Nephron progenitor cell (in vitro differentiated cells): ENCODE results near the gene FUT7.

ENCODE experiments used
- DNase-seq: peaks from one replicate; pipeline ENCODE4 v3.0.0; 2021
- H3K27ac Mint-ChIP-seq: 2 replicates; pipeline ENCODE4 v1.8.0; 2021; ENCODE audit warnings: mild to moderate bottlenecking, moderate library complexity, mixed read lengths
- H3K27me3 Mint-ChIP-seq: 2 replicates; pipeline ENCODE4 v1.8.0; 2021; ENCODE audit warnings: mild to moderate bottlenecking, low read depth, mixed read lengths; ENCODE audit not compliant: poor library complexity
- H3K36me3 Mint-ChIP-seq: 2 replicates; pipeline ENCODE4 v1.8.0; 2021; ENCODE audit warnings: low read depth, mixed read lengths
- H3K4me1 Mint-ChIP-seq: 2 replicates; pipeline ENCODE4 v1.8.0; 2021; ENCODE audit warnings: mixed read lengths
- H3K4me3 Mint-ChIP-seq: 2 replicates; pipeline ENCODE4 v1.8.0; 2021; ENCODE audit warnings: mild to moderate bottlenecking, moderate library complexity, mixed read lengths
- H3K9me3 Mint-ChIP-seq: 2 replicates; pipeline ENCODE4 v1.8.0; 2021; ENCODE audit warnings: mild to moderate bottlenecking, moderate library complexity, mixed read lengths
- TF ChIP-seq, protein P1 (sequence below): fragments of 200-600 bp; sonication (generic); IDR thresholded peaks from 2 replicates; pipeline ENCODE4 v1.5.0; 2021; ENCODE audit warnings: antibody characterized with exemption

The FUT7 gene

DNA sequence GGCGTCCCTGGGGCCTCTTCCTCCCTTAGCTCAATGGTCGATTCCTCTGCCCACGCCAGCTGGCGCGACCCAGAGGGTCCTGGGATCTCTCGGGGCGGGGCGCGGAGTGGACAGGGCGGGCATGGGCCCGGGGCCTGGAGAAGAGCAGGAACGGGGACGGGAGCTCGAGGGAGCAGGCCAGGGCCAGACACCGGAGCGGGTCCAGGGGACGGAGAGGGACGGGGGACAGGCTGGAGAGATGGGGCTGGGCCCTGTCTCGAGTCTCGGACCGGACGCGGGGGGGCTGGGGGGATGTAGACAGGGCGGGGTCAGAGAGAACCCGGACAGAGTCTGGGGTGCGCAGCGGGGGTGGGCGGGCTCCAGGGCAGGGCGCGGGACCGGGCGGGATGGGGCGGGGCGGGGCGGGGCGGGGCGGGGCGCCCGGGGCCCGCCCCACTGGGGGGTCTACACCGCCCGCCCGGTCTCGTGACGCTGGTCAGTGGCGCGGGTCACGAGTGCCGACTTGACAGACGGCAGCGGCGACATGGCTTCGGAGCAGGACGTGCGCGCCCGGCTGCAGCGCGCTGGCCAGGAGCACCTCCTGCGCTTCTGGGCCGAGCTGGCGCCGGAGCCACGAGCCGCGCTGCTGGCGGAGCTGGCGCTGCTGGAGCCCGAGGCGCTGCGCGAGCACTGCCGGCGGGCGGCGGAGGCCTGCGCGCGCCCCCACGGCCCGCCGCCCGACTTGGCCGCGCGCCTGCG, 45.3 kb upstream of the FUT7 start, which contains the start of gene UAP1L1:
TSS of gene UAP1L1 (plus strand) at position 508 of the 738 bp plus-strand sequence. CDS start at position 524, 16 bp downstream.
- DNase-seq: peak; percentile 61
- TF ChIP-seq, protein P1, sequence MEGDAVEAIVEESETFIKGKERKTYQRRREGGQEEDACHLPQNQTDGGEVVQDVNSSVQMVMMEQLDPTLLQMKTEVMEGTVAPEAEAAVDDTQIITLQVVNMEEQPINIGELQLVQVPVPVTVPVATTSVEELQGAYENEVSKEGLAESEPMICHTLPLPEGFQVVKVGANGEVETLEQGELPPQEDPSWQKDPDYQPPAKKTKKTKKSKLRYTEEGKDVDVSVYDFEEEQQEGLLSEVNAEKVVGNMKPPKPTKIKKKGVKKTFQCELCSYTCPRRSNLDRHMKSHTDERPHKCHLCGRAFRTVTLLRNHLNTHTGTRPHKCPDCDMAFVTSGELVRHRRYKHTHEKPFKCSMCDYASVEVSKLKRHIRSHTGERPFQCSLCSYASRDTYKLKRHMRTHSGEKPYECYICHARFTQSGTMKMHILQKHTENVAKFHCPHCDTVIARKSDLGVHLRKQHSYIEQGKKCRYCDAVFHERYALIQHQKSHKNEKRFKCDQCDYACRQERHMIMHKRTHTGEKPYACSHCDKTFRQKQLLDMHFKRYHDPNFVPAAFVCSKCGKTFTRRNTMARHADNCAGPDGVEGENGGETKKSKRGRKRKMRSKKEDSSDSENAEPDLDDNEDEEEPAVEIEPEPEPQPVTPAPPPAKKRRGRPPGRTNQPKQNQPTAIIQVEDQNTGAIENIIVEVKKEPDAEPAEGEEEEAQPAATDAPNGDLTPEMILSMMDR: no peak
- H3K27me3 Mint-ChIP-seq: peaks cover 88% of the 10 kb centered on the region
- no peaks in the 10 kb centered on the region for H3K36me3 Mint-ChIP-seq
- H3K4me3 Mint-ChIP-seq: peak within 1 kb of the TSS; percentile 71
- peaks cover 10% of the 10 kb centered on the region for H3K4me1 Mint-ChIP-seq
- no peaks in the 10 kb centered on the region for H3K9me3 Mint-ChIP-seq
- H3K27ac Mint-ChIP-seq: no peak within 1 kb of the TSS

- H3K36me3 Mint-ChIP-seq: no peaks in the 10 kb centered on the region
- H3K27me3 Mint-ChIP-seq: peaks cover 83% of the 10 kb centered on the region
- peak overlapping the region; percentile 66 for H3K4me3 Mint-ChIP-seq
- H3K4me1 Mint-ChIP-seq: peaks cover 10% of the 10 kb centered on the region
- H3K9me3 Mint-ChIP-seq: no peaks in the 10 kb centered on the region
- TF ChIP-seq, protein P1: no peak
- no peak overlapping the region for H3K27ac Mint-ChIP-seq
- DNase-seq: no peak
Observed at GRCh38 chr9:137076636-137077009, 44.7 kb upstream of the FUT7 start.

DNA sequence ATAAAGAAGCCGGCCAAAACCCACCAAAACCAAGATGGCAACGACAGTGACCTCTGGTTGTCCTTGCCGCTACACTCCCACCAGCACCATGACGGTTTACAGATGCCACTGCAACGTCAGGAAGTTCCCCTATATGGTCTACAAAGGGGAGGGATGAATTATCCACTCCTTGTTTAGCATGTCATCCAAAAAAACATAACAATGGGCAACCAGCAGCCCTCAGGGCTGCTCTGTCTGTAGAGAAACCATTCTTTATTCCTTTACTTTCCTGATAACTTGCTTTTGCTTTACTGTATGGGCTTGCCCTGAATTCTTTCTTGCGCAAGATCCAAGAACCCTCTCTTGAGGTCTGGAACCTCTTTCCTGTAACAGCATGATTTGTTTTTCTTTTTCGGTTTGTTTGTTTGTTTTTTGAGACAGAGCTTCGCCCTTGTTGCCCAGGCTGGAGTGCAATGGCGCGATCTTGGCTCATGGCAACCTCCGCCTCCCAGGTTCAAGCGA, 43.4 kb upstream of the FUT7 start:
- no peak overlapping the region for H3K4me3 Mint-ChIP-seq
- H3K9me3 Mint-ChIP-seq: no peaks in the 10 kb centered on the region
- peaks cover 70% of the 10 kb centered on the region for H3K27me3 Mint-ChIP-seq
- no peak overlapping the region for H3K27ac Mint-ChIP-seq
- TF ChIP-seq, protein P1: no peak
- H3K4me1 Mint-ChIP-seq: peaks cover 20% of the 10 kb centered on the region
- DNase-seq: no peak
- H3K36me3 Mint-ChIP-seq: no peaks in the 10 kb centered on the region

GRCh38 chr9:137074657-137075274, 42.9 kb upstream of the FUT7 start:
- no peak overlapping the region for H3K4me3 Mint-ChIP-seq

DNA sequence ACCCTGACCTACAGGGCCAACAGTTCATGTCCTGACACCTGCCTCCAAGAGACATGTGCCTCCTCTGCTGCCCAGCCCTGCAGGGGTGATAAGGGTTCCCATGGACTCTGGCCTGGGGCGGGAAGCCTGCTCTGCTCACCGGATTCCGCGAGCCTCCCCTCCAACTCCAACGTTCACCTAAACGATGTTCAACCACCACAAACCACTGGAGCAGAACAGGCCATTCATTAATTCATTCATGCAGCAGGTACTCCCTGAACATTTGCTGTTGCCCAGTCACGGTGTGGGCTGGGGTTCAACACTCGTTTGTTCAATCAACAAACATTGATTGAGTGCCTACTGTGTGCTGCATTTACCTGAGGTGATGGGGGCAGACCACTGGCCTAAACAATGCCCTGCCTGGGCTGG, 42.1 kb upstream of the FUT7 start:
- no peak overlapping the region for H3K27ac Mint-ChIP-seq
- peaks cover 20% of the 10 kb centered on the region for H3K4me1 Mint-ChIP-seq
- TF ChIP-seq, protein P1: no peak
- H3K27me3 Mint-ChIP-seq: peaks cover 56% of the 10 kb centered on the region
- H3K36me3 Mint-ChIP-seq: no peaks in the 10 kb centered on the region
- DNase-seq: no peak
- H3K4me3 Mint-ChIP-seq: no peak overlapping the region
- no peaks in the 10 kb centered on the region for H3K9me3 Mint-ChIP-seq

More at GRCh38 chr9:137074657-137075274, 42.9 kb upstream of the FUT7 start:
- Mint-ChIP-seq H3K27me3 (peaks cover 64% of the 10 kb centered on the region), H3K27ac (no peak overlapping the region), H3K36me3 (no peaks in the 10 kb centered on the region), H3K4me1 (peaks cover 20% of the 10 kb centered on the region), H3K9me3 (no peaks in the 10 kb centered on the region)
- DNase-seq: no peak
- TF ChIP-seq, protein P1: no peak
